Upper lobe of left lung (tissue), 6 donors: Measurements from ENCODE around the gene VWA7. TPM values are rescaled to one million over a fixed set of nuclear protein-coding genes. Genes with fewer than 3 reads are reported as not detected.

Source experiments
- ATAC-seq, 2 donors: fragments of 200-7000 bp; cut with Tn5 transposase; one replicate each; pipeline ENCODE4 v1.9.1; 2022; ENCODE audit warnings: mild to moderate bottlenecking in 2 of 2, moderate library complexity in 2 of 2; ENCODE audit not compliant: low FRiP score in 2 of 2
- DNase-seq, 2 donors: peaks; one replicate each; pipeline ENCODE4 v3.0.0-alpha.2; 2019 to 2020
- H3K27ac ChIP-seq, 4 donors: fragments of 200-600 bp; sonication (generic); one replicate each; pipeline ENCODE4 v1.5.1; 2016 to 2019
- H3K27me3 ChIP-seq, 4 donors: fragments of 200-600 bp; sonication (generic); one replicate each; pipeline ENCODE4 v1.5.1; 2017 to 2019
- H3K36me3 ChIP-seq, 4 donors: fragments of 200-600 bp; sonication (generic); one replicate each; pipeline ENCODE4 v1.5.1; 2016 to 2019
- H3K4me1 ChIP-seq, 4 donors: fragments of 200-600 bp; sonication (generic); one replicate each; pipeline ENCODE4 v1.5.1; 2018 to 2019
- H3K4me3 ChIP-seq, 4 donors: fragments of 200-600 bp; sonication (generic); one replicate each; pipeline ENCODE4 v1.5.1; 2017 to 2019; ENCODE audit warnings: mild to moderate bottlenecking in 2 of 4, moderate library complexity in 1 of 4
- H3K9me3 ChIP-seq, 4 donors: fragments of 200-600 bp; sonication (generic); one replicate each; pipeline ENCODE4 v1.5.1; 2018 to 2019
- EP300 ChIP-seq, 4 donors: sonication (generic); formaldehyde crosslinking; IDR thresholded peaks; one replicate each; pipeline ENCODE4 v1.5.1; 2017; ENCODE audit warnings: antibody characterized with exemption in 4 of 4, control low read depth in 2 of 4
- POLR2A ChIP-seq, 4 donors: fragments of 450-650 bp; IDR thresholded peaks; one replicate each; pipeline ENCODE4 v1.5.1; 2016 to 2017; ENCODE audit warnings: antibody characterized with exemption in 4 of 4, mild to moderate bottlenecking in 2 of 4
- POLR2AphosphoS5 ChIP-seq, 2 donors: sonication (generic); formaldehyde crosslinking; IDR thresholded peaks; one replicate each; pipeline ENCODE4 v1.5.1; 2017; ENCODE audit warnings: antibody characterized with exemption in 2 of 2
- WGBS, 2 donors: methylation state at CpG; one replicate each; pipeline ENCODE4 v1.1.5; 2017 to 2018; 5-methylcytosine and 5-hydroxymethylcytosine counted together
- total RNA-seq, 6 donors: library from RNA; depleted of rRNA in 4 of 6; stranded (reverse); fragments of >200 nt in 4 of 6; gene quantifications; one replicate each; pipeline versions ENCODE4 v1.1.0 to v1.2.1, GENCODE V29; 2016 to 2021
- TF ChIP-seq, protein P1 (sequence below), 6 experiments: fragments of 450-650 bp in 4 of 6; fragments of 200-600 bp in 2 of 6; sonication (generic) in 2 of 6; IDR thresholded peaks; one replicate each; pipeline ENCODE4 v1.5.1; 2016 to 2019; ENCODE audit warnings: antibody characterized with exemption in 6 of 6
- donor health status: DM: no; HTN: no; CAD: no; lungs with moderate emphysema.
- donor health status: DM: no; HTN: yes; CAD: no; lungs with severe emphysema.

VWA7 gene
- total RNA-seq, 6 donors from 2014 or later = 4.0 to 7.4 (median 6.6) TPM

GRCh38 chr6:31740397-31741223 is 36.5 kb downstream of the VWA7 start:
- Histone ChIP-seq H3K4me1 (peaks cover 36 to 40% (median 39%) of the 10 kb centered on the region in 4 donors), H3K4me3 (peak overlapping the region; percentile 77 to 95 (median 80)), H3K27me3 (no peaks in the 10 kb centered on the region), H3K36me3 (no peaks in the 10 kb centered on the region), H3K9me3 (no peaks in the 10 kb centered on the region), H3K27ac (peak overlapping the region; percentile 68 to 99 (median 78))
- DNase-seq (peak; percentile 52 to 82), ATAC-seq (peak; percentile 14 to 16)
- 16 to 19% methylated on average over 29 of the region's 29 CpGs for WGBS, 2 donors
- TF ChIP-seq, protein P1, sequence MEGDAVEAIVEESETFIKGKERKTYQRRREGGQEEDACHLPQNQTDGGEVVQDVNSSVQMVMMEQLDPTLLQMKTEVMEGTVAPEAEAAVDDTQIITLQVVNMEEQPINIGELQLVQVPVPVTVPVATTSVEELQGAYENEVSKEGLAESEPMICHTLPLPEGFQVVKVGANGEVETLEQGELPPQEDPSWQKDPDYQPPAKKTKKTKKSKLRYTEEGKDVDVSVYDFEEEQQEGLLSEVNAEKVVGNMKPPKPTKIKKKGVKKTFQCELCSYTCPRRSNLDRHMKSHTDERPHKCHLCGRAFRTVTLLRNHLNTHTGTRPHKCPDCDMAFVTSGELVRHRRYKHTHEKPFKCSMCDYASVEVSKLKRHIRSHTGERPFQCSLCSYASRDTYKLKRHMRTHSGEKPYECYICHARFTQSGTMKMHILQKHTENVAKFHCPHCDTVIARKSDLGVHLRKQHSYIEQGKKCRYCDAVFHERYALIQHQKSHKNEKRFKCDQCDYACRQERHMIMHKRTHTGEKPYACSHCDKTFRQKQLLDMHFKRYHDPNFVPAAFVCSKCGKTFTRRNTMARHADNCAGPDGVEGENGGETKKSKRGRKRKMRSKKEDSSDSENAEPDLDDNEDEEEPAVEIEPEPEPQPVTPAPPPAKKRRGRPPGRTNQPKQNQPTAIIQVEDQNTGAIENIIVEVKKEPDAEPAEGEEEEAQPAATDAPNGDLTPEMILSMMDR (IDR thresholded peaks at IDR 0.05) = no peak
- TF ChIP-seq EP300 (IDR thresholded peaks at IDR 0.05) (no peak), POLR2AphosphoS5 (IDR thresholded peaks at IDR 0.05) (no peak), POLR2A (IDR thresholded peaks at IDR 0.05) (no peak)

DNA sequence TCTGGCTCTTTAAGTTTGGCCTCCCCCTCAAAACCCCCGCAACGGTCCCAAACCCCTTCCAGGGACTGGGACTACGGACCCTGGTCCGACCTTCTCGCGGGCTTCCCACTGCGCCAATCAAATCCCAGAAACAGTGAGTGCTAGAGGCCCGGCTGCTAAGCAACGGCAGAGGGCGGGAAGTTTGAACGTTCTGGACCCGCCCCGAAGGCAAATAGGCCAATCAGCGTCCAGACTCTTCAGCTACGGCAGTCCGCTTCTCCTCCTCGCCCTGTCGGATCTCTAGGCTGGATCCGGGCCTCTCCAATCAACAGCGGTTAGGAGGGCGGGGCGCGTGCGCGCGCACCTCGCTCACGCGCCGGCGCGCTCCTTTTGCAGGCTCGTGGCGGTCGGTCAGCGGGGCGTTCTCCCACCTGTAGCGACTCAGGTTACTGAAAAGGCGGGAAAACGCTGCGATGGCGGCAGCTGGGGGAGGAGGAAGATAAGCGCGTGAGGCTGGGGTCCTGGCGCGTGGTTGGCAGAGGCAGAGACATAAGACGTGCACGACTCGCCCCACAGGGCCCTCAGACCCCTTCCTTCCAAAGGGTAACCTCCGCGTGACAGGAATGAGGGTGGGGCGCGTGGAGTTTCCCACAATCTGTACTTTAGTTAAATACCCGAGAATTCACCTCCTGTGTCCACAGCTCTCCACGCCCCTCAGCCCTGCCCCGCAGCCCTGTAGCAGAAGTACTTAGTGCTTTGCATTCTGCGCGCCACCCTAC is 37.3 kb downstream of the VWA7 start, which contains the start of gene MSH5:
TSS of gene MSH5 (plus strand) at position 367 of the 758 bp plus-strand sequence. CDS start 462 bp downstream, outside the sequence.
- WGBS, 2 donors = 0% methylated on average over 32 to 50 of the region's 58 CpGs
- H3K27me3 ChIP-seq = no peaks in the 10 kb centered on the region
- peak within 1 kb of the TSS; percentile 82 to 99 (median 94) for H3K27ac ChIP-seq

DNA sequence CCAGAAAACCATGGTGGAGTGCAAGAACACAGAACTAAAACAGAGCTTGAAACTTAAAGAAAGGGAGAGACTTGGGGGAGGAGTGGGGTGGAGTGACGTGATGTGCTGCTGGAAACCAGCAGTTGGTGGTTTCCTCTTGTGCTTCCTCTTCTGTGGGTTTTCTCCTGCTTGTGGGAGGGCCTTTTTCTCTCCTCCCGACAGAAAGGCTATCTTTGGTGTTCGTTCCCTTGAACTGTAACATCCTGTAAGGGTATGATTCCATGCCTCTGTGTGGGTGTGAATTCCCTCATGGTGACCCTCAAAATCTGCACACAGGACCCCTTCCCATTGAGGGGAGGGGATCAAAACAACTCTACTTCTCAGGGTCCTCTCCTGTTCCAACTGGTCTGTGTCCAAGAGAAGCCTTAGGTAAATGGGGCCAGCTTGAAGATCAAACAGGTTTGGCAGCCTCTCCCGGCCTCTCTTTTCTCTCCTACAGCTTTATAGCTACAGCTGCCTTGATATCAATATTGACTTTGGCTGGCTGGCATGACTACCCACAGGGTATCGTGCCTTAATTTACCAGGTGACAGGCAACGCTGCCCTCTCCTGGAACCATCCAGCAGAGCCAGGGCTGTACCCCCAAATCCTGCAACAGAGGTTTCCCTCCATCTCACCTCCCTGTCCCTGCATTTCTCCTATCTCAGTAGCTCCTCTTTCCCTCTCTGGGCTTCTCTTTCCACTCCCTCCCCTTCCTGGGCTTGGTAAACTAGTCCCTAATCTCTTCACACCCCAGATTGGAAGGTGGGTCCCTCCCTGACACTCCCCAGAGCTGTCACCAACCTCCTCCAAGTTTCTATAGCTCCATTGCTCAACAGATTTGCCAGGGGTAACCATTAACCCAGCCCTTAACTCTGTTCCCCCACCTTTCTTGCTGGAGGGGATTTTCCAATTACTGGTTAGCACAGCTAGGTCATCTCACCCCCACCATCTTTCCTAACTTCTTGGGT is 38.8 kb downstream of the VWA7 start:
- DNase-seq (peak in 1 of 2 donors; percentile 87), ATAC-seq (peak in 1 of 2 donors; percentile 43)
- TF ChIP-seq EP300 (IDR thresholded peaks at IDR 0.05) = no peak
- TF ChIP-seq POLR2A (IDR thresholded peaks at IDR 0.05) = peak in 1 of 4 donors; percentile 54
- peak; percentile 65 to 79 for TF ChIP-seq POLR2AphosphoS5 (IDR thresholded peaks at IDR 0.05)
- TF ChIP-seq, protein P1 (IDR thresholded peaks at IDR 0.05) = peak in 4 of 6 experiments; percentile 12 to 49 (median 30)
- Histone ChIP-seq H3K4me1 (peaks cover 48 to 61% (median 55%) of the 10 kb centered on the region in 4 donors), H3K36me3 (peaks cover 3 to 11% (median 9%) of the 10 kb centered on the region in 4 donors), H3K27me3 (no peaks in the 10 kb centered on the region), H3K4me3 (peak overlapping the region in 1 of 4 donors; percentile 12), H3K9me3 (no peaks in the 10 kb centered on the region), H3K27ac (peak overlapping the region; percentile 90 to 99 (median 98))
- WGBS, 2 donors = 8 to 11% methylated on average over 6 of the region's 6 CpGs

More for the DNA sequence above, 37.3 kb downstream of the VWA7 start, which contains the start of gene MSH5:
- TF ChIP-seq EP300 (IDR thresholded peaks at IDR 0.05) (no peak), POLR2AphosphoS5 (IDR thresholded peaks at IDR 0.05) (peak; percentile 71 to 79), POLR2A (IDR thresholded peaks at IDR 0.05) (peak in 2 of 4 donors; percentile 36 to 81)
- TF ChIP-seq, protein P1 (IDR thresholded peaks at IDR 0.05) = no peak
- Histone ChIP-seq H3K4me3 (peak within 1 kb of the TSS; percentile 77 to 95 (median 80)), H3K36me3 (no peaks in the 10 kb centered on the region), H3K4me1 (peaks cover 36 to 46% (median 40%) of the 10 kb centered on the region in 4 donors), H3K9me3 (no peaks in the 10 kb centered on the region)
- ATAC-seq (peak; percentile 95), DNase-seq (peak; percentile 99 to 100)
